H9 (cell line): Measurements from ENCODE around the gene MPZL1. TPM values are rescaled to one million over a fixed set of nuclear protein-coding genes. Genes with fewer than 3 reads are reported as not detected.

Experiments used
- DNase-seq: peaks from one replicate; pipeline ENCODE4 v3.0.0-alpha.2; 2017
- H2AFZ ChIP-seq: one replicate; pipeline ENCODE4 v1.6.1; 2013; ENCODE audit warnings: mild to moderate bottlenecking, low read length, control low read depth, moderate library complexity
- H2AK5ac ChIP-seq: 2 replicates; pipeline ENCODE4 v1.6.1; 2013; ENCODE audit warnings: low read length, control low read depth, mixed read lengths; ENCODE audit not compliant: insufficient read length
- H2BK120ac ChIP-seq: one replicate; pipeline ENCODE4 v1.6.1; 2013; ENCODE audit warnings: low read depth, mild to moderate bottlenecking, low read length, control low read depth, inconsistent platforms; ENCODE audit not compliant: poor library complexity, severe bottlenecking
- H2BK12ac ChIP-seq: 2 replicates; pipeline ENCODE4 v1.6.1; 2013; ENCODE audit warnings: low read length, control low read depth, mixed read lengths, low read depth; ENCODE audit not compliant: insufficient read length
- H2BK15ac ChIP-seq: 2 replicates; pipeline ENCODE4 v1.6.1; 2013; ENCODE audit warnings: low read depth, low read length, control low read depth
- H2BK20ac ChIP-seq: one replicate; pipeline ENCODE4 v1.6.1; 2013; ENCODE audit warnings: low read depth, mild to moderate bottlenecking, low read length, control low read depth, inconsistent platforms; ENCODE audit not compliant: poor library complexity, severe bottlenecking
- H2BK5ac ChIP-seq: 2 replicates; pipeline ENCODE4 v1.6.1; 2013; ENCODE audit warnings: low read length, control low read depth, mixed read lengths; ENCODE audit not compliant: insufficient read length
- H3K14ac ChIP-seq: 2 replicates; pipeline ENCODE4 v1.6.1; 2013; ENCODE audit warnings: low read length, control low read depth; ENCODE audit not compliant: insufficient read depth
- H3K18ac ChIP-seq: 2 replicates; pipeline ENCODE4 v1.6.1; 2013; ENCODE audit warnings: low read depth, mild to moderate bottlenecking, mixed read lengths, low read length, control low read depth; ENCODE audit not compliant: insufficient read length
- H3K23ac ChIP-seq: 2 replicates; pipeline ENCODE4 v1.6.1; 2013; ENCODE audit warnings: low read length, control low read depth, mixed read lengths, low read depth; ENCODE audit not compliant: insufficient read length
- H3K23me2 ChIP-seq: 2 replicates; pipeline ENCODE4 v1.6.1; 2013; ENCODE audit warnings: low read depth, mild to moderate bottlenecking, mixed read lengths, low read length, control low read depth; ENCODE audit not compliant: insufficient read length, poor library complexity, severe bottlenecking
- H3K27ac ChIP-seq: 2 replicates; pipeline ENCODE4 v1.5.1; 2013; ENCODE audit warnings: low read length, control low read depth, mixed read lengths, low read depth; ENCODE audit not compliant: insufficient read length
- H3K27me3 ChIP-seq: 2 replicates; pipeline ENCODE4 v1.6.1; 2013; ENCODE audit warnings: low read length, control low read depth, inconsistent platforms; ENCODE audit not compliant: insufficient read depth
- H3K4ac ChIP-seq: 2 replicates; pipeline ENCODE4 v1.6.1; 2013; ENCODE audit warnings: low read depth, mild to moderate bottlenecking, control low read depth, inconsistent platforms, low read length, moderate library complexity
- H3K4me1 ChIP-seq: 2 replicates; pipeline ENCODE4 v1.6.1; 2013; ENCODE audit warnings: low read length, control low read depth, inconsistent platforms; ENCODE audit not compliant: insufficient read depth
- H3K4me2 ChIP-seq: 2 replicates; pipeline ENCODE4 v1.6.1; 2013; ENCODE audit warnings: low read length, control low read depth, mixed read lengths; ENCODE audit not compliant: insufficient read length, insufficient read depth
- H3K56ac ChIP-seq: 2 replicates; pipeline ENCODE4 v1.6.1; 2013; ENCODE audit warnings: low read depth, mild to moderate bottlenecking, mixed read lengths, low read length, control low read depth; ENCODE audit not compliant: insufficient read length
- H3K79me1 ChIP-seq: 2 replicates; pipeline ENCODE4 v1.6.1; 2013; ENCODE audit warnings: low read depth, mild to moderate bottlenecking, moderate library complexity, low read length, control low read depth, inconsistent platforms; ENCODE audit not compliant: insufficient read depth, poor library complexity, severe bottlenecking
- H3K79me2 ChIP-seq: 2 replicates; pipeline ENCODE4 v1.6.1; 2013; ENCODE audit warnings: low read length, control low read depth, inconsistent platforms; ENCODE audit not compliant: insufficient read depth
- H3K9ac ChIP-seq: 2 replicates; pipeline ENCODE4 v1.6.1; 2013; ENCODE audit warnings: low read length, control low read depth, mixed read lengths; ENCODE audit not compliant: insufficient read length; ENCODE audit errors: extremely low read depth
- H3K9me3 ChIP-seq: one replicate; pipeline ENCODE4 v1.6.1; 2013; ENCODE audit warnings: low read depth, low read length, inconsistent platforms; ENCODE audit not compliant: control insufficient read depth
- H3T11ph ChIP-seq: one replicate; pipeline ENCODE4 v1.6.1; 2013; ENCODE audit warnings: mild to moderate bottlenecking, low read length, control low read depth, inconsistent platforms
- H4K20me1 ChIP-seq: one replicate; pipeline ENCODE4 v1.6.1; 2013; ENCODE audit not compliant: control insufficient read depth, insufficient read length, insufficient read depth
- H4K5ac ChIP-seq: 2 replicates; pipeline ENCODE4 v1.6.1; 2013; ENCODE audit warnings: low read depth, mild to moderate bottlenecking, mixed read lengths, low read length, control low read depth; ENCODE audit not compliant: insufficient read length
- H4K8ac ChIP-seq: replicated peaks from 2 replicates; pipeline ENCODE4 v1.6.1; 2013; ENCODE audit warnings: low read length, control low read depth, mixed read lengths, low read depth; ENCODE audit not compliant: insufficient read length
- H4K91ac ChIP-seq: 2 replicates; pipeline ENCODE4 v1.6.1; 2013; ENCODE audit warnings: low read depth, mild to moderate bottlenecking, moderate library complexity, mixed read lengths, low read length, control low read depth; ENCODE audit not compliant: insufficient read length
- H3K27ac Mint-ChIP-seq, 3 experiments: 2 replicates in 2 of 3; 3 replicates in 1 of 3; pipeline ENCODE4 v1.8.0; 2020 to 2021; ENCODE audit warnings: mixed read lengths in 3 of 3, mild to moderate bottlenecking in 1 of 3, moderate library complexity in 1 of 3
- H3K27me3 Mint-ChIP-seq: 2 replicates; pipeline ENCODE4 v1.8.0; 2021; ENCODE audit warnings: low read depth, mild to moderate bottlenecking, moderate library complexity, mixed read lengths
- H3K36me3 Mint-ChIP-seq, 3 experiments: 2 replicates in 2 of 3; 3 replicates in 1 of 3; pipeline ENCODE4 v1.8.0; 2020 to 2021; ENCODE audit warnings: low read depth in 3 of 3, mixed read lengths in 3 of 3; ENCODE audit not compliant: insufficient read depth in 1 of 3
- H3K4me1 Mint-ChIP-seq, 2 experiments: 2 replicates each; pipeline ENCODE4 v1.8.0; 2020; ENCODE audit warnings: mixed read lengths in 2 of 2
- H3K4me3 Mint-ChIP-seq, 2 experiments: 2 replicates in 1 of 2; 3 replicates in 1 of 2; pipeline ENCODE4 v1.8.0; 2020 to 2021; ENCODE audit warnings: mild to moderate bottlenecking in 2 of 2, mixed read lengths in 2 of 2, moderate library complexity in 1 of 2
- H3K9me3 Mint-ChIP-seq, 2 experiments: 2 replicates in 1 of 2; 3 replicates in 1 of 2; pipeline ENCODE4 v1.8.0; 2020; ENCODE audit warnings: mild to moderate bottlenecking in 2 of 2, mixed read lengths in 2 of 2, moderate library complexity in 1 of 2
- WGBS: extraction: QIAGEN DNeasy Blood & Tissue Kit; methylation state at CpG from one replicate; pipeline ENCODE4 v1.1.7; 2013; ENCODE audit warnings: missing lambda C conversion rate, low lambda C conversion rate, mixed read lengths; ENCODE audit not compliant: insufficient read length; ENCODE audit errors: extremely low coverage; 5-methylcytosine and 5-hydroxymethylcytosine counted together
- total RNA-seq: library from RNA; stranded (reverse); gene quantifications from 2 replicates; pipeline ENCODE4 v1.2.1, GENCODE V29; 2021
- TF ChIP-seq, protein P1 (sequence below): fragments of 200-600 bp; sonication (generic); conservative IDR thresholded peaks from 3 replicates; pipeline ENCODE4 v1.8.0; 2021; ENCODE audit warnings: antibody characterized with exemption, mild to moderate bottlenecking

Gene MPZL1
- total RNA-seq, 1 experiment from 2014 or later, result 60.7 TPM

DNA sequence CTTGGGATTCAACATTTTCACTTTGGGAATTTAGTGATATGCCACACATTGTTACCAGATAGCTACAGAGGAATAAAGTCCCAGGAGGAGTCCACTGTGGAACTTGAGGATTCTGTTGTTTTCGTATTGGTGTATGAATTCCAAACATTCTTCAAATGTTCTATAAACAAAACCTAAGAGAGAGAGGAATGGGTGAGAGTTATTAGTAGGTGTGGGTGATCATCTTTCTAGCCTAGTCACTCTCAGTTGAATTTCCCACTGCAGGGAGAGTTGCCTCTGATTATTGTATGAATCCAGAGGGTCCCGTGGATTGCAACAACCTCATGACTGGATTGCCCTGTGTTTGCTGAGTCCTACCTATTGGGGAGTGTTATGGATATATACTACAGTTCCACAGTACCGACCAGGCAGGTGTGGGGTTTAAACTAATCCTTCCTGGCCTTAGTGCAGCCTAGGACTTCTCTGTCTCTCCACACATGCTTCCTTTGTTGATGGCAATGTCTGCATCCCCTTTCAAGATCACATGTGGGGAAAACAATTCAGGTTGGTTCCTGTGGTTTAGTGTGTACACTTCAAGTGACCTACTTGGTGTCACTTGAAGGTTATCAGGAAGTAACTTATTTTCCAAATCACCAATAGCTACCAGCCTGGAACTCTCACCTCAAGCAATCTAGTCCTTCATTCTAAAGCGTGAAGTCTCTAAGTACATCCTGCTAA, 100.3 kb downstream of the MPZL1 start:
- Histone ChIP-seq H4K8ac (no peak overlapping the region), H2BK15ac (no peak overlapping the region; the same call in 1 of the 2 replicates), H3K4ac (no peak overlapping the region), H2AFZ (no peak overlapping the region), H4K91ac (no peak overlapping the region), H3K79me1 (no peaks in the 10 kb centered on the region), H3K23ac (no peak overlapping the region), H3K79me2 (no peaks in the 10 kb centered on the region), H3K9ac (no peak overlapping the region), H3K18ac (no peak overlapping the region), H3K4me1 (peaks cover 6% of the 10 kb centered on the region; the same call in 1 of the 2 replicates), H2AK5ac (no peak overlapping the region), H2BK120ac (no peak overlapping the region), H2BK5ac (no peak overlapping the region), H4K20me1 (no peaks in the 10 kb centered on the region), H3K23me2 (no peaks in the 10 kb centered on the region), H4K5ac (no peak overlapping the region), H3K56ac (no peak overlapping the region), H2BK20ac (no peak overlapping the region), H3T11ph (no peak overlapping the region), H3K14ac (no peak overlapping the region), H3K27ac (no peak overlapping the region), H3K27me3 (no peaks in the 10 kb centered on the region), H3K9me3 (no peaks in the 10 kb centered on the region), H2BK12ac (no peak overlapping the region), H3K4me2 (no peak overlapping the region)
- peaks cover 25% of the 10 kb centered on the region in 2 experiments for H3K4me1 Mint-ChIP-seq
- no peak overlapping the region for H3K27ac Mint-ChIP-seq
- no peak overlapping the region for H3K4me3 Mint-ChIP-seq
- no CpG with 5 or more reads among the region's 4 CpGs for WGBS
- H3K9me3 Mint-ChIP-seq, result peaks cover 0 to 3% of the 10 kb centered on the region in 2 experiments; a peak in 1 of 5 replicates
- 0 out of 2 replicates have a peak, but pooled peaks cover 2% of the 10 kb centered on the region for H3K27me3 Mint-ChIP-seq
- TF ChIP-seq, protein P1, sequence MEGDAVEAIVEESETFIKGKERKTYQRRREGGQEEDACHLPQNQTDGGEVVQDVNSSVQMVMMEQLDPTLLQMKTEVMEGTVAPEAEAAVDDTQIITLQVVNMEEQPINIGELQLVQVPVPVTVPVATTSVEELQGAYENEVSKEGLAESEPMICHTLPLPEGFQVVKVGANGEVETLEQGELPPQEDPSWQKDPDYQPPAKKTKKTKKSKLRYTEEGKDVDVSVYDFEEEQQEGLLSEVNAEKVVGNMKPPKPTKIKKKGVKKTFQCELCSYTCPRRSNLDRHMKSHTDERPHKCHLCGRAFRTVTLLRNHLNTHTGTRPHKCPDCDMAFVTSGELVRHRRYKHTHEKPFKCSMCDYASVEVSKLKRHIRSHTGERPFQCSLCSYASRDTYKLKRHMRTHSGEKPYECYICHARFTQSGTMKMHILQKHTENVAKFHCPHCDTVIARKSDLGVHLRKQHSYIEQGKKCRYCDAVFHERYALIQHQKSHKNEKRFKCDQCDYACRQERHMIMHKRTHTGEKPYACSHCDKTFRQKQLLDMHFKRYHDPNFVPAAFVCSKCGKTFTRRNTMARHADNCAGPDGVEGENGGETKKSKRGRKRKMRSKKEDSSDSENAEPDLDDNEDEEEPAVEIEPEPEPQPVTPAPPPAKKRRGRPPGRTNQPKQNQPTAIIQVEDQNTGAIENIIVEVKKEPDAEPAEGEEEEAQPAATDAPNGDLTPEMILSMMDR, result no peak
- H3K36me3 Mint-ChIP-seq, result peaks cover 0 to 5% (median 1%) of the 10 kb centered on the region in 3 experiments; a peak in 1 of 7 replicates
- DNase-seq, result no peak
